Measurements from ENCODE around the gene PPEF1.
"Not testable (repeated sequence)": the region's sequence is repeated elsewhere in the genome, so short reads cannot be mapped to it uniquely, and the experiment has no call there.

Gene PPEF1

GRCh38 chrX:18833071-18833731, 125.8 kb downstream of the PPEF1 start:
- H3K27me3 ChIP-seq (ENCODE audit: control insufficient read depth, insufficient read depth, low read length): no peaks in the 10 kb centered on the region
- H3K36me3 ChIP-seq (ENCODE audit: control insufficient read depth, low read depth, low read length): no peaks in the 10 kb centered on the region
- no peak overlapping the region for H3K9ac ChIP-seq (ENCODE audit: low read length)
- no peaks in the 10 kb centered on the region for H3K4me1 ChIP-seq (ENCODE audit: control insufficient read depth, low read depth, low read length)
- peaks cover 13% of the 10 kb centered on the region for H3K9me3 ChIP-seq (ENCODE audit: control insufficient read depth, low read depth, low read length)
- no peak overlapping the region for H3K27ac ChIP-seq (ENCODE audit: low read length)
- H3K4me3 ChIP-seq (ENCODE audit: low read length): no peak overlapping the region

GRCh38 chrX:18847901-18848300, 140.5 kb downstream of the PPEF1 start:
- not testable (repeated sequence) for H3K4me3 ChIP-seq (ENCODE audit: low read length); H3K27ac ChIP-seq (ENCODE audit: low read length); H3K4me1 ChIP-seq (ENCODE audit: control insufficient read depth, low read depth, low read length); H3K9ac ChIP-seq (ENCODE audit: low read length); H3K36me3 ChIP-seq (ENCODE audit: control insufficient read depth, low read depth, low read length); H3K27me3 ChIP-seq (ENCODE audit: control insufficient read depth, insufficient read depth, low read length)
- H3K9me3 ChIP-seq (ENCODE audit: control insufficient read depth, low read depth, low read length): peaks cover 13% of the 10 kb centered on the region

GRCh38 chrX:18855919-18856644, 148.6 kb downstream of the PPEF1 start:
- Histone ChIP-seq H3K4me3 (ENCODE audit: low read length) (no peak overlapping the region), H3K9me3 (ENCODE audit: control insufficient read depth, low read depth, low read length) (peaks cover 3% of the 10 kb centered on the region), H3K9ac (ENCODE audit: low read length) (no peak overlapping the region), H3K4me1 (ENCODE audit: control insufficient read depth, low read depth, low read length) (no peaks in the 10 kb centered on the region), H3K36me3 (ENCODE audit: control insufficient read depth, low read depth, low read length) (no peaks in the 10 kb centered on the region), H3K27me3 (ENCODE audit: control insufficient read depth, insufficient read depth, low read length) (no peaks in the 10 kb centered on the region), H3K27ac (ENCODE audit: low read length) (no peak overlapping the region)

GRCh38 chrX:18856645-18856997, 149.2 kb downstream of the PPEF1 start:
- Histone ChIP-seq H3K9me3 (ENCODE audit: control insufficient read depth, low read depth, low read length) (peaks cover 6% of the 10 kb centered on the region), H3K4me1 (ENCODE audit: control insufficient read depth, low read depth, low read length) (no peaks in the 10 kb centered on the region), H3K9ac (ENCODE audit: low read length) (no peak overlapping the region), H3K4me3 (ENCODE audit: low read length) (no peak overlapping the region), H3K27me3 (ENCODE audit: control insufficient read depth, insufficient read depth, low read length) (no peaks in the 10 kb centered on the region), H3K36me3 (ENCODE audit: control insufficient read depth, low read depth, low read length) (no peaks in the 10 kb centered on the region), H3K27ac (ENCODE audit: low read length) (no peak overlapping the region)

GRCh38 chrX:18861511-18861910, 154.1 kb downstream of the PPEF1 start:
- Histone ChIP-seq H3K4me3 (ENCODE audit: low read length) (no peak overlapping the region), H3K36me3 (ENCODE audit: control insufficient read depth, low read depth, low read length) (no peaks in the 10 kb centered on the region), H3K9me3 (ENCODE audit: control insufficient read depth, low read depth, low read length) (peaks cover 6% of the 10 kb centered on the region), H3K27ac (ENCODE audit: low read length) (no peak overlapping the region), H3K9ac (ENCODE audit: low read length) (no peak overlapping the region), H3K27me3 (ENCODE audit: control insufficient read depth, insufficient read depth, low read length) (no peaks in the 10 kb centered on the region), H3K4me1 (ENCODE audit: control insufficient read depth, low read depth, low read length) (no peaks in the 10 kb centered on the region)

- Histone ChIP-seq H3K36me3 (ENCODE audit: control insufficient read depth, low read depth, low read length) (no peaks in the 10 kb centered on the region), H3K27ac (ENCODE audit: low read length) (no peak overlapping the region), H3K27me3 (ENCODE audit: control insufficient read depth, insufficient read depth, low read length) (no peaks in the 10 kb centered on the region), H3K4me3 (ENCODE audit: low read length) (no peak overlapping the region), H3K9me3 (ENCODE audit: control insufficient read depth, low read depth, low read length) (peaks cover 9% of the 10 kb centered on the region), H3K9ac (ENCODE audit: low read length) (no peak overlapping the region), H3K4me1 (ENCODE audit: control insufficient read depth, low read depth, low read length) (no peaks in the 10 kb centered on the region)
Measured at GRCh38 chrX:18864390-18864920, 157.0 kb downstream of the PPEF1 start.

- peaks cover 11% of the 10 kb centered on the region for H3K9me3 ChIP-seq (ENCODE audit: control insufficient read depth, low read depth, low read length)
- H3K27ac ChIP-seq (ENCODE audit: low read length): no peak overlapping the region
- no peak overlapping the region for H3K9ac ChIP-seq (ENCODE audit: low read length)
- H3K4me3 ChIP-seq (ENCODE audit: low read length): no peak overlapping the region
- H3K27me3 ChIP-seq (ENCODE audit: control insufficient read depth, insufficient read depth, low read length): no peaks in the 10 kb centered on the region
- no peaks in the 10 kb centered on the region for H3K36me3 ChIP-seq (ENCODE audit: control insufficient read depth, low read depth, low read length)
- H3K4me1 ChIP-seq (ENCODE audit: control insufficient read depth, low read depth, low read length): no peaks in the 10 kb centered on the region
Measured at GRCh38 chrX:18871161-18871890, 163.9 kb downstream of the PPEF1 start.

- Histone ChIP-seq H3K9ac (ENCODE audit: low read length) (no peak overlapping the region), H3K4me3 (ENCODE audit: low read length) (no peak overlapping the region), H3K27me3 (ENCODE audit: control insufficient read depth, insufficient read depth, low read length) (no peaks in the 10 kb centered on the region), H3K36me3 (ENCODE audit: control insufficient read depth, low read depth, low read length) (no peaks in the 10 kb centered on the region), H3K4me1 (ENCODE audit: control insufficient read depth, low read depth, low read length) (no peaks in the 10 kb centered on the region), H3K27ac (ENCODE audit: low read length) (no peak overlapping the region), H3K9me3 (ENCODE audit: control insufficient read depth, low read depth, low read length) (peaks cover 9% of the 10 kb centered on the region)
Measured at GRCh38 chrX:18871970-18872369, 164.5 kb downstream of the PPEF1 start.

GRCh38 chrX:18872621-18873020, 165.2 kb downstream of the PPEF1 start:
- Histone ChIP-seq H3K36me3 (ENCODE audit: control insufficient read depth, low read depth, low read length) (no peaks in the 10 kb centered on the region), H3K27me3 (ENCODE audit: control insufficient read depth, insufficient read depth, low read length) (no peaks in the 10 kb centered on the region), H3K4me3 (ENCODE audit: low read length) (no peak overlapping the region), H3K4me1 (ENCODE audit: control insufficient read depth, low read depth, low read length) (no peaks in the 10 kb centered on the region), H3K9ac (ENCODE audit: low read length) (no peak overlapping the region), H3K27ac (ENCODE audit: low read length) (no peak overlapping the region), H3K9me3 (ENCODE audit: control insufficient read depth, low read depth, low read length) (peaks cover 7% of the 10 kb centered on the region)

- no peaks in the 10 kb centered on the region for H3K36me3 ChIP-seq (ENCODE audit: control insufficient read depth, low read depth, low read length)
- no peak overlapping the region for H3K4me3 ChIP-seq (ENCODE audit: low read length)
- no peaks in the 10 kb centered on the region for H3K4me1 ChIP-seq (ENCODE audit: control insufficient read depth, low read depth, low read length)
- no peaks in the 10 kb centered on the region for H3K27me3 ChIP-seq (ENCODE audit: control insufficient read depth, insufficient read depth, low read length)
- peaks cover 7% of the 10 kb centered on the region for H3K9me3 ChIP-seq (ENCODE audit: control insufficient read depth, low read depth, low read length)
- no peak overlapping the region for H3K9ac ChIP-seq (ENCODE audit: low read length)
- H3K27ac ChIP-seq (ENCODE audit: low read length): no peak overlapping the region
Measured at GRCh38 chrX:18873189-18873791, 165.8 kb downstream of the PPEF1 start.

GRCh38 chrX:18873836-18874235, 166.4 kb downstream of the PPEF1 start:
- Histone ChIP-seq H3K4me3 (ENCODE audit: low read length) (no peak overlapping the region), H3K27ac (ENCODE audit: low read length) (no peak overlapping the region), H3K36me3 (ENCODE audit: control insufficient read depth, low read depth, low read length) (no peaks in the 10 kb centered on the region), H3K4me1 (ENCODE audit: control insufficient read depth, low read depth, low read length) (no peaks in the 10 kb centered on the region), H3K27me3 (ENCODE audit: control insufficient read depth, insufficient read depth, low read length) (no peaks in the 10 kb centered on the region), H3K9me3 (ENCODE audit: control insufficient read depth, low read depth, low read length) (peaks cover 7% of the 10 kb centered on the region), H3K9ac (ENCODE audit: low read length) (no peak overlapping the region)

Data from iPS-18a (cell line).